Measurements from ENCODE around the gene GSTO1.

Gene GSTO1

GRCh38 chr10:104303594-104304355, 49.1 kb downstream of the GSTO1 start:
- DNase-seq (ENCODE audit: low spot score) = no peak

GRCh38 chr10:104304356-104304745, 49.7 kb downstream of the GSTO1 start:
- DNase-seq (ENCODE audit: low spot score) = no peak

- no peak for DNase-seq (ENCODE audit: low spot score)
Observed at GRCh38 chr10:104304927-104305326, 50.2 kb downstream of the GSTO1 start.

GRCh38 chr10:104306897-104307296, 52.2 kb downstream of the GSTO1 start:
- DNase-seq (ENCODE audit: low spot score) = peak; percentile 46

- no peak for DNase-seq (ENCODE audit: low spot score)
Observed at GRCh38 chr10:104307576-104308438, 53.1 kb downstream of the GSTO1 start.

GRCh38 chr10:104308439-104308903, 53.8 kb downstream of the GSTO1 start:
- DNase-seq (ENCODE audit: low spot score) = no peak

GRCh38 chr10:104309980-104310978, 55.6 kb downstream of the GSTO1 start:
- no peak for DNase-seq (ENCODE audit: low spot score)

- DNase-seq (ENCODE audit: low spot score) = no peak
Observed at GRCh38 chr10:104311184-104311720, 56.6 kb downstream of the GSTO1 start.

GRCh38 chr10:104314591-104315485, 60.1 kb downstream of the GSTO1 start:
- DNase-seq (ENCODE audit: low spot score) = no peak

GRCh38 chr10:104315486-104315921, 60.8 kb downstream of the GSTO1 start:
- DNase-seq (ENCODE audit: low spot score) = no peak

GRCh38 chr10:104316321-104317099, 61.8 kb downstream of the GSTO1 start:
- no peak for DNase-seq (ENCODE audit: low spot score)

Small RNA genes lying within 50 kb of the gene (small RNA-seq; reads per million reads assigned to genes)
- gene MIR4482 (0.08 to 0.58 reads per million in 2 experiments), gene MIR609 (0 reads per million in 2 experiments)
